Middle frontal gyrus (tissue), 1 donor: Measurements from ENCODE around the gene RPL36A.

ENCODE experiments used
- DNase-seq: peaks from one replicate; pipeline ENCODE4 v3.0.0-alpha.2; 2015; ENCODE audit warnings: low spot score; ENCODE audit errors: extremely low spot score

RPL36A gene

DNA sequence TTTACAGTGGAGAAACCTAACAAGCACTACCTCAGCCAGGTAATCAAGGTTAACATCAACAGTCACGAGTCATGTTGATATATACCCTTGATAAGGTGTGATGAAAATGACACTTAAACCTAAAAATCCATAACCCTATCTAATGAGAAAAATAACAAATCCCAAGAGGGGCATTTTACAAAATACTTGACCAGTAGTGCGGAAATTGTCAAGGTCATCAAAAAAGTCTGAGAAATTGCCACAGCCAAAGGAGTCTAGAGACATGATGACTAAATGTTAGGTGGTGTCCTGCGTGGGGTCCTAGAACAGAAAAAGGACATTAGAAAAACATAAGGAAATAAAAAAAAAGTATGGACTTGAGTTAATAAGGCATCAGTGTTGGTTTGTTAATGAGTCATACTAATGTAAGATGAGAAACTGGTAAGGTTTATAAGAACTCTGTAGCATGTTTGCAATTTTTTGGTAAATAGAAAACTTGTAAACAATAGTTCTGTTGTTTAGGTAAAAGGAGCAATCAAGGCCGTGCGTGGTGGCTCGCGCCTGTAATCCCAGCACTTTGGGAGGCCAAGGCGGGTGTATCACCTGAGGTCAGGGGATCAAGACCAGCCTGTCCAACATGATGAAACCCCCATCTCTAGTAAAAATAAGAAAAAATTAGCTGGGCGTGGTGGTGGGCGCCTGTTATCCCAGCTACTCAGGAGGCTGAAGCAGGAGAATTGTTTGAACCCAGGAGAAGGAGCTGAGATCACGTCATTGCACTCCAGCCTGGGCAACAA is 2.9 kb downstream of the RPL36A start:
- no peak for DNase-seq

DNA sequence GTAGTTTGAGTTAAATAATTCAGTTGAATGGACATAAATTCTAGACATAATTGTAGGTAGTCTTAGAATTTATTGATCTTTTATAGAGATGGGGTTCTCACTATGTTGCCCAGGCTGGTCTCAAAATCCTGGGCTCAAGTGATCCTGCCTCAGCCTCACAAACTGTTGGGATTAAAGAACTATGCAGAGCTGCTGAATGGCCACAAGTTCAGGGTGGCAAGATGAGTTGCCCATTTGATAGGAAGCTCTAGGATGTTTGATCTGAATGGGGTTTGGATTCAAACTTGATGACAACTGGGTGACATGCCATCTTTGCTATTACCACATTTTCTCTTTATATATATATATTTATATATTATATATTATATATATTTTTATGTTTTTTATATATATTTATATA is 3.6 kb downstream of the RPL36A start:
- no peak for DNase-seq

DNA sequence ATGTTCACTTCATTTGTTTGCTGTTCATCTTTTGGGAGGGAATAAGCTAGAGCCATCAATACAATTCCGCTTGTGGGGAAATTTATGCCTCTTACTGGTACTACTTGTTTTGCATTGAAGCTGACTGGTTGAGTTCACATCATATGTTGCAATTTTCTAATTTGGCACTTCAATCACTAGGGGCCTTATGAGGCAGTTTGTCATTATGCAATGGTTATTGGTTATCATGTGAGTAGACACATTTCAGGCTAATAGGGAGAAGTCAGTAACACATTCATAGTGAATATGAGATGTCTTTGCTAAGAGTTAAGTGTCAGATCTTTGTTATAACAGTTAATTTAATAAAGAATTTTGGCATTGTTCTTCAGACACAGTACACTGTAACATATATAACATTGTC is 5.0 kb downstream of the RPL36A start:
- no peak for DNase-seq

DNA sequence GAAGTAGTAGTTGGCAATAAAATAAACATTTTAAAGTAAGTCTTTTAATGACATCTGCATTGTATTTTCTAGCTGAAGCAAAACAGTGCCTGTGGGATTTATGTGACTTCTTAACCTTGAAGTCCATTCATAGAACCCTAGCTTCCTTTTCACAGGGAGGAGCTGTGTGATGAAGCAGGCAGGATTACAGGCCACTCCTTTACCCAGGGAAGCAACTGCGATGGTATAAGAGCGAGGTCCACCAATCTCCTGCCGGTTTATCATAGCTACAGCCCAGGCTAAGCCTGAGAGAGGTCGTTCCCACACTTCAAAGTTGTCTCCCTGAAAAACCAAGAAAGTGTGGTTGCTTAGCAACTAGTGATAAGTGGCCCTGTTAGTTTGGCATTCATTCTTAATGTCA is 7.0 kb downstream of the RPL36A start:
- DNase-seq, result no peak

DNA sequence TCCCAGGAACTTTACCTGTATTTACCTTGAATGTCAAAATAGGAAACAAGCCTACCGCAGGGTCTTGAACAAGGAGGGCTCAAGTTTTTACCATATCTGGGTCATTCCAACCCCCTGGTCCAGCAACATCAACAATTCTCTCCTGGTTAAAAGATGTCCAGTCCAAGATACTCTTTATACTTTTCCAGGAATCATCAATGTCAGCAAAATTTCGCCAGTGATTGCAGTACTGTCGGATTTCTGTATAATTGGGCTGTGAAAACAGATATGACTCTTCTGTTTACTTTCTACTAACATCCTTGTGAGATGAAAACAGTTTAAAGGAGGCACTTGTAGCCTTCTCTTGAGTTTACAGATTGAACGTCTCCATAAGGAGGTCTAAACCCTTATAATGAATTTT is 7.9 kb downstream of the RPL36A start:
- no peak for DNase-seq

DNA sequence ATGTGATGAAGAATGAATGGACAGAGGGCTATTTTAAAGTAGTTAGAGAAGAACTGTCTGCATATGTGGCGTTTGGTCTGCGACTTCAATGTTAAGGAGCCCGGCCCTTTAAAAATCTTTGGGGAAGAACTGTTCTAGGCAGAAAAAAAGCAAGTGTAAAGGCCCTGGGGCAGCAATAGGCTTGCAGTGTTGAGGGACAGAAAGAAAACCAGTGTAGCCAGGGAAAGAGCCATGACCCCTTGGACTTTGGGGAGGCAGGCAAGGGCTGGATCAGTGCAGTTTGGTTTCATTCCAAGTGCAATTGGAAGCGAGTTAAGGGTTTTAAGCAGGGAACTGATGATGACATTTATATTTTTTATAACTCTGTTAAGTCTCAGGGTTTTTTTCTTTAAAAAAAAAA is 9.0 kb downstream of the RPL36A start:
- DNase-seq, result no peak

DNA sequence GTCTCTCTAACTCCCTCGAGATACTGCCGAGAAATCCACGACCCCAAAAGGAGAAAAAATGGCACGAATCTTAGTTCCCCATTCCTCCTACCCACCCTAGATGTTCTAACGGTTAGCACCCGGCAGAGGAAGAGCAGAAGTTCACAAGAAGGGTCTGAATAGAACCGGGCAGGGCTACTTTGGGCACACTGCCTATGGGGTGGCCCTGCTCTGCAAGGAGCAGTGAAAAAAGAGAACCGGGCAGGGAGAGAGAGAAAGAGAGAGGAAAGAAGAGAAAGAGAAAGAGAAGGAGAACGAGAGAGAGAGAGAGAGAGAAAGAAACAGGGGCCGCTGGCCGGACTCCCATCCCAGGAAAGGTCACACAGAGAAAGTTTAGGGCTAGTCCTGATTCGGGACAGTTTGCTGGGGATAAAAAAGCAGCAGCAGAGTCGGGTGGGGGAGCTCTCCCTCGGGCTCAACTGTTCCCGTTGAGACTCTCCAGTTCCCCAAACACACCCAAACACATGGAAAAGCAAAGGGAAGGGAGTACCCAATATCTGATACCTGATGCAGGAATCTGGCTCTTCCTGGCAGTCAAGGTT is 16.4 kb downstream of the RPL36A start:
- DNase-seq, result no peak

DNA sequence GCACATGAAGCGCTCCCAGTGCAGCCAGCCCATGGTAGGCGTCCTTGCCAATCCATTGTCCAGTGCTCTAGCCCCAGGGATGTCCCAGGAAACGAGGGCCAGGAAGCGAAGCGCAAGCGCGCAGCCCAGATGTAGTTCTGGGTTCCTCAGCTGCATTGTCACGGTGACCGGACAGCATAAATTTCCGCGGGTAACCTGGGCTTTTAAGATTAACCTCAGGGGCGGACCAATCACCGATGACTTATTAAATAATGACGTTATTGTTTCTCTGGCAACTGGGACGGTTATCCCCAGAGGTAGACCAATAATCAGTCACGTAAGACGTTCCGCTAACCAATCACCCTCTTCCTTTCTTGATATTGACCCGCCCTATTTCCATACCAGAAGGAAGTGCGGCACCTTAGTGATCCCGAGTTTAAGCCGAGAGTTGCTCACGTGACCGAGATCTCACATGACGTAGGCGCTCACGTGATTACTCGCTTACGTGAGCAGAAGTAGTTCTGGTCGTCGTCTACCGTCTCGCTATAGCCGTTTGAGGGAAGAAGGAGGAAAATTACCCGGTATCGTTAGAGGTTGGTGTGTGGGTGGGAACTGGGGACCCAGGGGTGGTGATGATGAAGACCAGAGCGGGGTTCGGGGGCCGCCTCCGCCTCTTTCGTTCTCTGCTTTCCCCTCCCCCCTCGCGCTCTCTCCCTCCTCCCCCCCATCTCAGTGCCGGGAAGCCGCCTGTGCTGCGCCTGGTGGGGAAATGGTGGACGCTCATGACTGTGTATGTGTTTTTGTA is 17.1 kb downstream of the RPL36A start, which contains the start of the genes GLA and HNRNPH2:
Gene GLA, minus strand, starts transcription at position 178 of the 784 bp plus-strand sequence. Its CDS starts 22 bp downstream, at position 156.
Gene HNRNPH2, plus strand, starts transcription at position 475 of the 784 bp plus-strand sequence. CDS start 3,767 bp downstream, outside the sequence.
- peak; percentile 90 for DNase-seq

DNA sequence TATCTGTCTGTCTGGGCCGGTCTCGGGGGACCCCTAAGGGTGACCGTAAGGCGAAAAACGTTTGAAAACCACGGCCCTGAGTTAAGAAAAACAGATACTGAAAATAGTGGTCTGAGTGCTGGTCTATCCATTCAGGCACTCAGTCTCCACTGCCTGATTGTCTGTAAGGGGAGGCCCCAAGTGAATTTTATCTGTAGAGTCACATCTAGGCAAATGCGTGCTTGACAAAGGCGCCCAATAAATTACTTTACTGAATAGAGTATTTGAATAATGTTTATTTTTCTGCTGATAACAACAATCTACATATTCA is 17.7 kb downstream of the RPL36A start:
- no peak for DNase-seq

DNA sequence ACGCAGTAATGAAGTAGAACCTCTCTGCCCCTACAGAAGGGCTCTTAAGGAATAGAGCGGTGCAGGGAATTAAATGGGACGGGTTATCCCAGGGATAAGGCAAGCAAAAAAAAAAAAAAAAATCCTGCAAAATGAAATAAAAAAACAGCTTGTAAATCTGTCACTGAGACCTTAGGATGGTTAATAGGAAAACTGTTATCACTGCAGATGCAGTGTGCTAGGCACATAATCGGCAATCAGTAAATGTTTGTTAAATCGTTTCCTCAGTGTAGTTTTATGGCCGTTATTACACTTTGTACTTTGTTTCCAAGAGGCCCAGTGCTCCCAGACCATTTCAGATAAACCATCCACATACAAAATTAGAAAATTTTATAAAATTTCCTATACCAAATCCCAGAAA is 18.2 kb downstream of the RPL36A start:
- DNase-seq, result no peak

DNA sequence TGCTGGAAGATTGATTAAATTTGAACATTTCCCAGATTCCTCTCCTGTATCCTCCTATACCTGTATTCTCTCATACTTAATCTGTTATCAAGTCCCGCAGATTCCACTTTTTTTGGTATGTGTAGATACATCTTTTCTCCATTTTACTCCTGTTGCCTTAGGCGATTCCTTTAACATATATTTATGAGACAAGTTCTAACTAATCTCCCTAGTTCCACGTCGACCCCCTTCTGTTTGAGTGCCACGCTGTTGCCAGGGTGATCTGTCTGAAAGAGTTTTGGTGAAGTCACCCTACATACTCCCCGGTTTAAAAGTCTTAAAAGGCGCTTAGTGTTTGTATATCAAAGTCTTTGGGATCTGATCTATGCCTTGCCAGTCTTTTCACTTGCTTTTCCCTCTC is 19.6 kb downstream of the RPL36A start:
- no peak for DNase-seq

DNA sequence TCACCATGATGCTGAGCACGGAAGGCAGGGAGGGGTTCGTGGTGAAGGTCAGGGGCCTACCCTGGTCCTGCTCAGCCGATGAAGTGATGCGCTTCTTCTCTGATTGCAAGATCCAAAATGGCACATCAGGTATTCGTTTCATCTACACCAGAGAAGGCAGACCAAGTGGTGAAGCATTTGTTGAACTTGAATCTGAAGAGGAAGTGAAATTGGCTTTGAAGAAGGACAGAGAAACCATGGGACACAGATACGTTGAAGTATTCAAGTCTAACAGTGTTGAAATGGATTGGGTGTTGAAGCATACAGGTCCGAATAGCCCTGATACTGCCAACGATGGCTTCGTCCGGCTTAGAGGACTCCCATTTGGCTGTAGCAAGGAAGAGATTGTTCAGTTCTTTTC is 21.2 kb downstream of the RPL36A start:
- no peak for DNase-seq

DNA sequence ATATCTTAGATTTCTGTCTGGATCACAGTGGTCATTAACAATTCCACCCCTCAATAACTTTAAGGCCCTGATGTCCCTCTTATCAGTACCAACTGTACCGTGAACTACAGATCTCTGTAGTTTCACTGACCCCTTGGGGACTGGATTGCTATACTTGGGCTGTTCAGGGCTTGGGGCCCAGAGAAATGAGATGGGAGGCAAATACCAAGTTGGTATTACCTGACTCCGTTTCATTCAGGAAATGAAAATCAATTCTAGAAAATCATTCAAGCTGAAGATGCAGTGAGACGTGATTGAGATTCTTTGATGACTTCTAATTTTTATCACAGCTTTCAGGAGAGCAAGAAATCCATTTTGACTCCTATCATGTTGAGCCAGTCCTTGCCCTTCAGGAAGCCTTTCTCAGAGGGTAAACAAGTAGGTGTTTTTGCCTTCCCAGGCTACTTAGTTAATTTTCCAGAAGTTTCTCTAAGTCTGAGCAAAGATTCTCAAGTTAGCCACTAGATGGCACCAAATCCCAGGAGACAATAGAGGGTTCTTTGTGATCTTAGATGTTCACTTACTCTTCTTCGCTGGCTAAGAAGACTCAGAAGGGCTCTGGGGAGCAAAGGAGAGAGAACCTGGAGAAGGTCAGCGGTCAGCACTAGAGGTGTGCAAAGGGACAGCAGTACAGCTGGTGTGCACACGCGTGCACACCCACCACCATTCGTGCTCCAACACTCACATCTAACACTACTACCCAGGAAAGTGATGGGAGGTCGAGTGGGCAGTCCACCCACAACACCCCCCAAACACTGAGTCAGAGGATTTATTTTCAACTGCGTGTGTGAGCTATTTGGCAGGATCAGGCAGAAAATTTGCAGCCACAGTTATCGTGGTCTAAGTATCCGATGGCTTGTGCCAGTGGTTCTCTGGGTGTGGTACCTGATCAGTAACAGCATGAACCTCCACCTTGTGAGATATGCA is 24.7 kb downstream of the RPL36A start:
- peak; percentile 43 for DNase-seq

DNA sequence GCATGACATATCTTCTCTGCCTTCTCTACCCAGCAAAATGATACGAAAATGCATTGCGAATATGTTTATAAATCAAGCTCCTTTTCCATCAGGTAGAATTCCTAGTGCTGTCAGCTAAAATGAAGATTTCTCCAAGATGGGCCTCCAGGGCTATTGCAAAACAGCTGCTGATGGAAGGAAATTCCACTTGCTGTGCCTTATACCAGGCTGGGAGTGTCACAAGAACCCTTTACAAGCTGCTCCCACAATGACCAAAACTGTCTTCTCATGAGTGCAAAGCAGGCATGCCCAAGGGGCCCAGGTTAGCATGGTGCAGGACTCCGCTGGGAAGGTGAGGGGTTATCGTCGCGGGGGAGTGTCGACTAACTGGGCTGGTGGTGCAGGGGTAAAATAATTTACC is 25.9 kb downstream of the RPL36A start:
- DNase-seq, result no peak

DNA sequence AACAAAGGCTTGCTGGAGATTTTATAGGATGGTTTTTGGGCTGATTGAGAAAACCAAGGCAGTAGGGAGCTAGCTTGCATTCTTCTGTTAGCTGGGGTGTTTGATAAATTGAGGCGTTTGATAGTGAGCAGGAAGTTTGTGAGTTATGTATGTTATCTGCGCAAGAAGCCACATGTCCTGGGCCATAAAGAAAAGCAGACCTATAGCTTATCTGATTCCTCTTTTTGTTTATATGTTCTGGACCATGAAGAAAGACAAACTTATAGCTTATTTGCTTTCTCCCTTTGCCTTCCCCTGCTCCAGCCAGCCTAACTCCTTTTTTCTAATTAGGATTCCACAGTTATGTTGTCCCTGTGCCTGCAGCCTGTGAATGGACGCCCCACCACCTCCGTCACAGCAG is 26.4 kb downstream of the RPL36A start:
- no peak for DNase-seq

DNA sequence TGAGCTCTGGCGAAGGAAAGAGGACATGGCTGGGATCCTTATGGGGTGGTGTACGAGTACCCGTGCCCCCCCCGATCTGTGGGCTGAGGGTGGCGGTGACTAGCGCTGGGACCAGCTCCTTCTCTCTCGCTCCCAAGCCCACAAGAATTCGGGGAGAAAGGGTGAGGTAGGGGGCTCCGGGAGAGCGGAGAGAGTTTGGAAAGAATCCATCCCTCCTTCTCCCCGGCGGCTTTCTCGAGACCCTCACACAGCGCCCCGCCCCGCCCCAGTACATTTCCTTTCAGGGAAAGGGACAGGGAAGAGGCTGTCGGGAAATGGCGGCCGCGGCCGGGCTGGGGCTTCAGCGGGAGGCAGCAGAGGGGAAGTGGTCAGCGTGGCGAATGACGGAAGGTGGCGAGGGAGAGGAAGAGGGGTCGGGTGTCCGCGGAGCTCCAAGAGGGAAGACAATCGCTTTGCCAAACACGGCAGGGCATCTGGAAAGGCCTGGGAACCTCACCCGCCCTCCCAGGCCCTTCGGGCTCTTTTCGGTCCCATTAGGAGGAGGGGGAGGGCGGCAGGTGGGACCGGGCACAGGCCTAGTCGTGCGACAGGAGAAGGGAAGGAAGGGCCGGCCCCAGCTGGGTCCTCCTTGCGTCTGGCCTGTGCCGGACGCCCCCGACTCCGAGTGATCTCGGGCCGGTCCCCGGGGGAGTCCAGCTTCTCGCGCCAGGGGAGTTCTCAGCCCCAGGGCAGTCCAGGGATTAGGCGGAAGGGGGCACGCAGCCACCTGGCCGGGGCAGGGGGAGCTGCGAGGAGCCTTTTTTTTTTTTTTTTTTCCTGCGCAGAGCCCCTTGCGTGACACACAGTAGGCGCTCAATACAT is 27.4 kb downstream of the RPL36A start:
- no peak for DNase-seq

DNA sequence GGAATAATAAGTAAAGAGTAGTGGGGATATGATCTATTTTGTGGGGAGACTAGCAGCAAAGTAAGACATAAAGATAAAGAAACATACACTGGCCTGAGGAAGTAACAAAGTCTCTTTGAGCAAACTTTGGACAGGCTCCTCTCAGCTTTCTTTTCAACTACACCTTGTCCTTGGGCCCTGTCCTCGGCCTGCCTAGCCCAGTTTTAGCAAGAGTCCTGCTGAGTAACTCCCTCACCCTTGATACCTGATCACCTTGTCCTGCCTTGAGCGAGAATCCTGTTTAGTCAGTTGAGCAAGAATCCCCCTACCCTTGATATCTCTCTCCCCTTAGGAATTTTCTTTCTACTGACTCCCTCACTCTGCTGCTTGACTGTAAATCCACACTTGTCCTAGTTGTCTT is 28.7 kb downstream of the RPL36A start:
- no peak for DNase-seq

DNA sequence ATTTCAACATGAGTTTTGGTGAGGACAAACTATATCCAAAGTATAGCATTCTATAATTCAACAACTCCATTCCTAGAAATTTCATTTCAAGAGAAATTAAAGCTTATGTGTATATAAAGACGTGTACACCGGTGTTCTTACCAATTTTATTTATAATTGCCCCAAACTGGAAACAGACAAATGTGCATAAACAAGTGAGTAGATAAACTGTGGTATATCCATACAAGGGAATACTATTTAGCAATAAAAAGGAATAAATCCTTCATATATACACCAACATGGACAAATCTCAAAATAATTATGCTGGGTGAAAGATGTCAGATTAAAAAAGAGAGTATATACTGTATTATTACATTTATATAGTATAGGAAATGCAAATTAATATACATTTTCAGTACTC is 37.1 kb downstream of the RPL36A start:
- no peak for DNase-seq

DNA sequence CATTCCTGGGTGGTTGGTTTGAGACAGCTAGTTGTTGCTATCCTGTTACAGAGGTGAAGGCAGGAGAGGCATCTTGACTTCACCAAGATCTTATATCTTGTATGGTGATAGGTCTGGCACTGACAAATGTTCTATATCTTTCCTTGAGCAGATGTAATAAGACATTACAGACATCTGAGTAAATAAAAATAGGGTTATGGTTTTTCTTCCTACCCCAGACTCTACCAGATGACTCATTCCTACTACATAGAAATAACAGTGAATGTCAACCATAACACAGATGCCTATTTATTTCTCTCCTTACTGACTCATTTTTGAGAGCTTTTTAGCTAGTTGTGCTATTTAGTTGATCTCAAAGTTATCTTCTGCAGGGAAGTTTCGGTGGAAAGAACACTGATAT is 39.1 kb downstream of the RPL36A start:
- DNase-seq, result no peak

DNA sequence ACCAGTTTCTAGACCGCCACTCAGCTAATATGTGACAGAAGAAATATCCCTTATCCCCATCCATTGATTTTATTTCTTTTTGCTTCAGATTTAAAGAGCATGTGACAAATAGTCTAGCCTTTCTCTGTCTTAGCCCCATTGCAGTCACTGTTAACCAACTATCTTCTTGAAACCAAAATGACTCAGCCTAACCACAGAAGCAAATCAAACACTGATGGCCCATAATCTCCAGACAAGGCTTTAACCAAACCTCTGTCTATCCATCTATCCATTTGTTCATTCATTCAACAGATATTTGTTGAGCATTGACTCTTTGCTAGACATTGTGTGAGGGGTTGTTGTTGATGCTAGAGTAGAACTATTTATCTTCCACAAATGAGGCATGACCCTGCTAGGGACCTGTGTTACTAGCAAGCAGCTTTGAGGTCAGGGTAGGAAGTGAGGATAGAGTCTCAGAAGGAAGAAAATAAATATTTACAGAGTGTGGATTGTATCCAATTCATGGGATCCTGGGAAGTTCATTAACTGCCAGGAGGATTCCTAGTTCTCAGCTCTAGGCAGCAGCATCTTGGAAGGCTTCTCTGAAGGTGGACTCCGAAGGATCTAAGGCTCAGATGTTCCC is 39.8 kb downstream of the RPL36A start:
- DNase-seq, result no peak
